ENCODE results near the gene SYT1.

DNA sequence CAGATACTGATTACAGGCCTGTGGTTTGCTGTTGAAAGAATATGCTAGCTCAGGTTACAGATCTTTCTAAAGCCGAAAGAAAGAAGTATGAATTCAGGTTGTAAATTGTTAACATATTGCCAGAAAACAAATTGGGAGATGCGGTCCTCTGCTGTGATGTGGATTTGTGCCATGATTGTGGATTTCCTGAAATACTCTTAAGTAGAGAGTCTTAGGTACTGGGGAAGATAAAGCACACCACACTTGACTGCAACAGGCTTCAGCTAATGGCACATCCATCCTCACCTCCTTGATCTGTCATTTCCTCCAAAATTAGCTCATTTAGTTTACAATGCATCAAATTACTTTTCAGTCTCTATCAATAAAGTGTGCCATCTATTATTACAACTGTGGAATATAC, 279.2 kb downstream of the SYT1 start:
- TF ChIP-seq, protein P1, sequence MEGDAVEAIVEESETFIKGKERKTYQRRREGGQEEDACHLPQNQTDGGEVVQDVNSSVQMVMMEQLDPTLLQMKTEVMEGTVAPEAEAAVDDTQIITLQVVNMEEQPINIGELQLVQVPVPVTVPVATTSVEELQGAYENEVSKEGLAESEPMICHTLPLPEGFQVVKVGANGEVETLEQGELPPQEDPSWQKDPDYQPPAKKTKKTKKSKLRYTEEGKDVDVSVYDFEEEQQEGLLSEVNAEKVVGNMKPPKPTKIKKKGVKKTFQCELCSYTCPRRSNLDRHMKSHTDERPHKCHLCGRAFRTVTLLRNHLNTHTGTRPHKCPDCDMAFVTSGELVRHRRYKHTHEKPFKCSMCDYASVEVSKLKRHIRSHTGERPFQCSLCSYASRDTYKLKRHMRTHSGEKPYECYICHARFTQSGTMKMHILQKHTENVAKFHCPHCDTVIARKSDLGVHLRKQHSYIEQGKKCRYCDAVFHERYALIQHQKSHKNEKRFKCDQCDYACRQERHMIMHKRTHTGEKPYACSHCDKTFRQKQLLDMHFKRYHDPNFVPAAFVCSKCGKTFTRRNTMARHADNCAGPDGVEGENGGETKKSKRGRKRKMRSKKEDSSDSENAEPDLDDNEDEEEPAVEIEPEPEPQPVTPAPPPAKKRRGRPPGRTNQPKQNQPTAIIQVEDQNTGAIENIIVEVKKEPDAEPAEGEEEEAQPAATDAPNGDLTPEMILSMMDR (IDR thresholded peaks at IDR 0.05): no peak
- no peak for TF ChIP-seq ZFX (IDR thresholded peaks at IDR 0.05; ENCODE audit: borderline replicate concordance)

Measured in 22Rv1 (cell line).